Activated CD8-positive, alpha-beta memory T cell treated with anti-CD3 and anti-CD28 coated beads, Interleukin-2, amount 50 U/mL, for 1 hour (primary cell): Measurements from ENCODE around the gene PTCD2.

ENCODE experiments used
- DNase-seq: peaks from one replicate; pipeline ENCODE4 v3.0.0-alpha.2; 2020; ENCODE audit errors: extremely low read depth

The PTCD2 gene

GRCh38 chr5:72347801-72348308 is 27.7 kb downstream of the PTCD2 start:
- DNase-seq, result no peak

- DNase-seq, result no peak
These were observed 31.2 kb downstream of the PTCD2 start for GRCh38 chr5:72351376-72351775.

GRCh38 chr5:72352616-72353015 is 32.4 kb downstream of the PTCD2 start:
- no peak for DNase-seq

GRCh38 chr5:72353046-72353445 is 32.9 kb downstream of the PTCD2 start:
- no peak for DNase-seq

GRCh38 chr5:72355706-72356299 is 35.6 kb downstream of the PTCD2 start:
- DNase-seq, result no peak

GRCh38 chr5:72356361-72356760 is 36.2 kb downstream of the PTCD2 start:
- no peak for DNase-seq

GRCh38 chr5:72358925-72359324 is 38.8 kb downstream of the PTCD2 start:
- DNase-seq, result no peak

- no peak for DNase-seq
These were observed 39.7 kb downstream of the PTCD2 start for GRCh38 chr5:72359886-72360285.

GRCh38 chr5:72363166-72363802 is 43.1 kb downstream of the PTCD2 start:
- no peak for DNase-seq

GRCh38 chr5:72364171-72364570 is 44.0 kb downstream of the PTCD2 start:
- no peak for DNase-seq

GRCh38 chr5:72364951-72365350 is 44.8 kb downstream of the PTCD2 start:
- no peak for DNase-seq

- DNase-seq, result no peak
These were observed 46.3 kb downstream of the PTCD2 start for GRCh38 chr5:72366324-72366976.

GRCh38 chr5:72368271-72368670 is 48.1 kb downstream of the PTCD2 start:
- DNase-seq, result no peak

- DNase-seq, result no peak
These were observed 49.1 kb downstream of the PTCD2 start for GRCh38 chr5:72369301-72369700.

- DNase-seq, result no peak
These were observed 49.5 kb downstream of the PTCD2 start for GRCh38 chr5:72369711-72370110.

- DNase-seq, result no peak
These were observed 52.2 kb downstream of the PTCD2 start for GRCh38 chr5:72372331-72372730.

GRCh38 chr5:72372923-72373322 is 52.8 kb downstream of the PTCD2 start:
- no peak for DNase-seq

GRCh38 chr5:72374844-72375243 is 54.7 kb downstream of the PTCD2 start:
- no peak for DNase-seq

- no peak for DNase-seq
These were observed 56.2 kb downstream of the PTCD2 start for GRCh38 chr5:72376381-72376780.

- no peak for DNase-seq
These were observed 57.9 kb downstream of the PTCD2 start for GRCh38 chr5:72377910-72378638.

- no peak for DNase-seq
These were observed 58.6 kb downstream of the PTCD2 start for GRCh38 chr5:72378639-72379289.

- DNase-seq, result no peak
These were observed 59.8 kb downstream of the PTCD2 start for GRCh38 chr5:72379936-72380335.
